GM18520 (cell line): ENCODE measurements around the gene KLHL20.
"Not testable (repeated sequence)": the region's sequence is repeated elsewhere in the genome, so short reads cannot be mapped to it uniquely, and the experiment has no call there.

Experiments used
- ATAC-seq: cut with Tn5 transposase; IDR thresholded peaks from one replicate; pipeline ENCODE4 v1.9.1; 2021; ENCODE audit not compliant: unreplicated experiment

The KLHL20 gene, protein sequence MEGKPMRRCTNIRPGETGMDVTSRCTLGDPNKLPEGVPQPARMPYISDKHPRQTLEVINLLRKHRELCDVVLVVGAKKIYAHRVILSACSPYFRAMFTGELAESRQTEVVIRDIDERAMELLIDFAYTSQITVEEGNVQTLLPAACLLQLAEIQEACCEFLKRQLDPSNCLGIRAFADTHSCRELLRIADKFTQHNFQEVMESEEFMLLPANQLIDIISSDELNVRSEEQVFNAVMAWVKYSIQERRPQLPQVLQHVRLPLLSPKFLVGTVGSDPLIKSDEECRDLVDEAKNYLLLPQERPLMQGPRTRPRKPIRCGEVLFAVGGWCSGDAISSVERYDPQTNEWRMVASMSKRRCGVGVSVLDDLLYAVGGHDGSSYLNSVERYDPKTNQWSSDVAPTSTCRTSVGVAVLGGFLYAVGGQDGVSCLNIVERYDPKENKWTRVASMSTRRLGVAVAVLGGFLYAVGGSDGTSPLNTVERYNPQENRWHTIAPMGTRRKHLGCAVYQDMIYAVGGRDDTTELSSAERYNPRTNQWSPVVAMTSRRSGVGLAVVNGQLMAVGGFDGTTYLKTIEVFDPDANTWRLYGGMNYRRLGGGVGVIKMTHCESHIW

DNA sequence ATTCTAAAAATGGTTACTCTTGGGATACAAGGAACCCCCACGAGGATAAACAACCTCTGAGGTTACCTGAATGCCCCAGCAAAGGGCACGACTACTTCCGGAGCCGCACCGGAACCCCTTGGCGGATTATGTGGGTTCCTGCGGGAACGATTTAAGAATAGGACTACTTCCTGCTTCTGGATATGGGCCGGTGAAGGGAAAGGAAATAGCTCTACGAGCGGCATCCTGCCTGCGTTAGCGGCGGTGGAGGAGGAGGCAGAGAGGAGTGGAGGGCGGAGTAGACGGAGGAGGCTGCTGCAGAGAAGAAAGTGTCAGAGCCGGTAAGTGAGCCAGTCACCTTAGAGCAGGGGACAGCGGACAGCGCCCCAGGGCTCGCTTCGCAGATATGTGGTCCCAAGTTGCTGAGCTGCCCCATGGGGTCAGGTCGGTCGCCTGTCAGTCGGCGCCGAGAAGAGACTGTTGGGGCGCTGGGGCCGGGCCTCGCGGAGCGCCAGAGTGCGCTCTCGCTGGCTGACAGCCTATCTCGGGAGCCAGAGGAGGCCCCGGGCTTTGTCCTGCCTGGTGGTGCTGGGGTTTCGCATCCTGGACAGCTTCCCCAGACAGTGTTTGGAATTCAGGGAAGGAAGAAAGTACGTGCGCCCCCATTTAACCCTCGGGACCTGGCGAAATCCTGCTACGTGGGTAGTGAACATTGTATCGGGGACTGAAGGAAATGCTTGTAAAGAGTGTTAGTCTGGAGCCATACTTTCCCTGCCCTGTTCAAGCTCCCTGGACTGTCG lies at the start of gene KLHL20:
TSS of gene KLHL20 (plus strand) at position 223 of the 779 bp plus-strand sequence. CDS start 1,063 bp downstream, outside the sequence.
- peak; percentile 85 for ATAC-seq

DNA sequence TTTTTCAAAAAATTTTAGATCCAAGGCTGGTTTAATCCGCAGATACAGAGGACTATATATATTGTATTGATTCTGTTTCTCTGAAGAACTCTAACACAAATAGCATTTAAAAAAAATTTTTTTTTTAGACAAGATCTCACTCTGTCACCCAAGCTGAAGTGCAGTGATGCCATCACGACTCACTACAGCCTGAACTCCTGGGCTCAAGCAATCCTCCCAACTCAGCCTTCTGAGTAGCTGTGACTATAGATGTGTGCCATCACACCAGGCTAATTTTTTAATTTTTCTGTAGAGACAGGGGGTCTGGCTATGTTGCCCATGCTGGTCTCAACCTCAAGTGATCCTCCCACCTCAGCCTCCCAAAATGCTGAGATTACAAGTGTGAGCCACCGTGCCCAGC lies 48.1 kb upstream of the KLHL20 start:
- ATAC-seq = no peak

DNA sequence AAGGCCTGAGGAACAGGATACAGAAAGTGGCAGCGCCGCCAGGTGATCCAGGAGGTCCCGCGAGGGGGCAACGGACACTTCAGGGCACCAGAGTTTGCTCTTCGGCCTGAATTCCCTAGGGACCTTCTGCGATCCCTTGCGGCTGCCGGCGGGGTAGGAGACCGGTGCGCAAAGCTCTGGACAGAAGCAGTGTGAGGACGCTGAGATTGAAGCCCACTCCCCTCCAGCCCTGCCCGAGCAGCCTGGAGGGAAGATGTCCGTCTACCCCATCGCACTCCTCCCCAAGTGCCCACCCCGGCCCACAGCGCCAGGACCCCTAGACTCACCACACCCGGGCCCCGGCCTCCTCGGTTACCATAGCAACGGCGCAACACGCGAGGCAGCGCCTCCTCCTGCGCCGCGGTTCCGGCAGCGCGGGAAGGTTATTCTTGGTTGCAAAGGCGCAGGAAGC lies 45.3 kb upstream of the KLHL20 start, which contains the start of gene ANKRD45:
TSS of gene ANKRD45 (minus strand) at position 361 of the 451 bp plus-strand sequence. CDS start 10,433 bp downstream, outside the sequence.
- no peak for ATAC-seq

DNA sequence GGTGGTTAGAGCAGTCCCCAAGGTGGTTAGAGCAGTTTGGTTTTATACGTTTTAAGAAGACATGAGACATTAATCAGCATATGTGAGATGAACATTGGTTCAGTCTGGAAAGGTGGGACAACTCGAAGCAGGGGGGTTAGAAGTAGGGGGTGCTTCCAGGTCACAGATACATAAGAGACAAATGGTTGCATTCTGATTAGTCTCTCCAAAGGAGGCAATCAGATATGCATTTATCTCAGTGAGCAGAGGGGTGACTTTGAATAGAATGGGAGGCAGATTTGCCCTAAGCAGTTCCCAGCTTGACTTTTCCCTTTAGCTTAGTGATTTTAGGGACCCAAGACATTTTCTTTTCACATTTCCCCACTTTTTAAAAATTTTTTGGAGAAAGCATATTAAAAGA lies 40.3 kb upstream of the KLHL20 start:
- ATAC-seq = not testable (repeated sequence)

DNA sequence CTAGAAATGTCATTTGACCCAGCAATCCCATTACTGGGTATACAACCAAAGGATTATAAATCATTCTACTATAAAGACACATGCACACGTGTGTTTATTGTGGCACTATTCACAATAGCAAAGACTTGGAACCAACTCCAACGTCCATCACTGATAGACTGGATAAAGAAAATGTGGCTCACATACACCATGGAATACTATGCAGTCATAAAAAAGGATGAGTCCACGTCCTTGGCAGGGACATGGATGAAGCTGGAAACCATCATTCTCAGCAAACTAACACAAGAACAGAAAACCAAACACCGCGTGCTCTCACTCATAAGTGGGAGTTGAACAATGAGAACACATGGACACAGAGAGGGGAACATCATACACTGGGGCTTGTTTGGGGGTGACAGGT lies 34.6 kb upstream of the KLHL20 start:
- not testable (repeated sequence) for ATAC-seq

DNA sequence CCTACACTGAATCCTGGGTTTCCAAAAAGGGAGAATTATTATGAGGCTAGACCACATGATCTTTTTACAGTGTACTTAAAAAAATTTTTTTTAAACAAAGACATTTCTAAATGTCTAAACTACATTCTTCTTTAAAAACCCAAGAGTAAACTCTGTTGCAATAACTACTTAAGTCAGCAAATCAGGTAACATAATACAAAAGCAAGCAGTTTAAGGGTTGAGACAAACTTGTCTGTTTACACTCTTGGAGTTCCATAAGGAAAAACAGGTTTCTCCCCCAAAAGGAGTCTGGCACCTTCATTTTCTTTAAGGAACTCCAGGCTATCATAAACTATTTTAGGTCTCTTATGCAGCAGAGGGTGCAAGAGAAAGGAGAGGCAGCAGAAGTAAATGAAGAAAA lies 32.6 kb upstream of the KLHL20 start:
- ATAC-seq = no peak

DNA sequence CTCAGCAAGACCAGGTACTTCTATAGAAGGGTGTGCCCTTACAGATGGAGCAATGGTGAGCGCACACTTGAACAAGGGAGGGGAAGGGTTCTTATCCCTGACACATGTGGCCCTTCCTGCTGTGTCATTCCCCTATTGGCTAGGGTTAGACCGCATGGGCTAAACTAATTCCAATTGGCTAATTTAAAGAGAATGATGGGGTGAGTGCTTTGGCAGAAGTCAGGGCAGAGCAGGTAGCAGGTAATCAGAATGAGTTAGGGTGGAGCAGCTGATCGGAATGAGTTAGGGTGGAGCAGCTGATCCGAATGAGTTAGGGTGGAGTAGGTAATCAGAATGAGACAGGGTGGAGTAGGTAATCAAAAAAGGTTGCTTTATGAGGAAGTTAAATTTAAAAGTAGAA lies 30.9 kb upstream of the KLHL20 start:
- ATAC-seq = not testable (repeated sequence)

DNA sequence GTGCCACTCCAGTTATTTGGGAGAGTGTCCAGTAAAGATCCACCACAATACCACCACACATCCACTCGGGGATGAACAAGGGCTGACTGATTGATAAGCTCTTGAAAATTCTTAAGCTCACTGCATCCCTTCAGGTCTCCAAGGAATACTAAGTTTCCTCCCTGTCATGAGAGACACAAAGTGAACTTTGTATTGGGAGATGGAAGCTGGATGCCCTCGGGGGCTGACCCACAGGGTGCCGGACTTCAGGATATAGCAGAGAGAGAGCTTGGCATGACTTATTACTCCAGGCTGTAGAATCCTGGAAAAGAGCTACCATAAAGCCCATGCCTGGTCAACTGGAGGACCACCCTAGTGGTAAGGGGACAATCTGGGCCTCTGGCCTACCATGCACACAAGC lies 29.7 kb upstream of the KLHL20 start:
- not testable (repeated sequence) for ATAC-seq

DNA sequence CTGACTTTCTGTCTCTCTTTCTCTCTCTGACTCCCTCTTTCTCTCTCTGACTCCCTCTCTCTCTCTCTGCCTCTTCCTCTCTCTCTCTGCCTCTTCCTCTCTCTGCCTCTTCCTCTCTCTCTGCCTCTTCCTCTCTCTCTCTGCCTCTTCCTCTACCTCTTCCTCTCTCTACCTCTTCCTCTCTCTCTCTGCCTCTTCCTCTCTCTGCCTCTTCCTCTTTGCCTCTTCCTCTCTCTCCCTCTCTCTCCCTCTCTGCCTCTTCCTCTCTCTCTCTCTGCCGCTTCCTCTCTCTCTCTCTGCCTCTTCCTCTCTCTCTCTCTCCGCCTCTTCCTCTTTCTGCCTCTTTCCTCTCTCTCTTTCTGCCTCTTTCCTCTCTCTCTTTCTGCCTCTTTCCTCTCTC lies 26.5 kb upstream of the KLHL20 start:
- no peak for ATAC-seq

DNA sequence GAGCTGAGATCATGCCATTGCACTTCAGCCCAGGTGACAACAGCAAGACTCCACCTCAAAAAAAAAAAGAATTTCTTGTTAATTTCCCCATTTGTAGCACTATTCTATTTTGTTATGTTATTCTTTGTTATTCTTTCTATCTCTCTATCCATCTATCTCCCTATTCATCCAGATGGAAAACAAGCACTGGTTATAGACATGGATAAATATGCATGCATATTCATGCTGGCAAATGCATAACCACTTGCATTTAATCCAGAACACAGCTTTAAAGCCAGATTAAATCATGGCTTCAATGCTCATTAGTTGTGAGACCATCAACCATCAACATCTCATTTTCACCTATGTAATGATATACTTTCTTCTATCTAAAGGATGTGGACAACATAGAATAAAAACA lies 21.5 kb upstream of the KLHL20 start:
- ATAC-seq = no peak

DNA sequence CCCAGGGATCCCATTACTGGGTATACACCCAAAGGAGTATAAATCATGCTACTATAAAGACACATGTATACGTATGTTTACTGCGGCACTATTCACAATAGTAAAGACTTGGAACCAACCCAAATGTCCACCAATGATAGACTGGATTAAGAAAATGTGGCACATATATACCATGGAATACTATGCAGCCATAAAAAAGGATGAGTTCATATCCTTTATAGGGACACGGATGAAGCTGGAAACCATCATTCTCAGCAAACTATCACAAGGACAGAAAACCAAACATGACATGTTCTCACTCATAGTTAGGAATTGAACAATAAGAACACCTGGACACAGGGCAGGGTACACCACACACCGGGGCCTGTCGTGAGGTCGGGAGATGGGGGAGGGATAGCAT lies 13.5 kb upstream of the KLHL20 start:
- ATAC-seq = not testable (repeated sequence)

DNA sequence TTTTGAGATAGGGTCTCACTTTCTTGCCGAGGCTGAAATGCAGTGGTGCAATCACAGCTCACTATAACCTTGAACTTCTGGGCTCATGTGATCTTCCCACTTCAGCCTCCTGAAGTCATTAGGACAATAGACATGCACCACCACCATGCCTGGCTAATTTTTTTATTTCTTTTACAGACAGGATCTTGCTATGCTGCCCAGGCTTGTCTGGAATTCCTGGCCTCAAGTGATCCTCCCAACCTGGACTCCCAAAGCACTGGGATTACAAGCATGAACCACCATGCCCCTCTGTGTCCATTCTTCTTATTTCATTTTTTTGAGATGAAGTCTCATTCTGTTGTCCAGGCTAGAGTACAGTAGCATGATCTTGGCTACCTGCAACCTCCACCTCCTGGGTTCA lies 12.0 kb upstream of the KLHL20 start:
- no peak for ATAC-seq

DNA sequence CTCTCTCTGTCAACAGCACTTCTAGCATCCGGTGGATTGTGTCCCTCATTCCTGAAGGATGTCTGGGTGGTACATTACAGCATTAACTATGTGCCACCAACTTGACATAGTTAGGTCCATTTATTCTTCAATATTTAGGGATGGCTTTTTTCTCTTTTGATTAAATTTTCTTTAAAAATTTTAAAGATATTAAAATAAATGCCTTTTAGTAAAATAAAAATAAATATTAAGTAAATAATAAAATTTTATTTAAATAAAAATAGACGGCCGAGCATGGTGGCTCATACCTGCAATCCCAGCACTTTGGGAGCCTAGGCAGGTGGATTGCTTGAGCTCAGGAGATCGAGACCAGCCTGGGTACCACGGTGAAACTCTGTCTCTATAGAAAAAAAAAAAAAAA lies 9.7 kb upstream of the KLHL20 start:
- ATAC-seq = no peak

DNA sequence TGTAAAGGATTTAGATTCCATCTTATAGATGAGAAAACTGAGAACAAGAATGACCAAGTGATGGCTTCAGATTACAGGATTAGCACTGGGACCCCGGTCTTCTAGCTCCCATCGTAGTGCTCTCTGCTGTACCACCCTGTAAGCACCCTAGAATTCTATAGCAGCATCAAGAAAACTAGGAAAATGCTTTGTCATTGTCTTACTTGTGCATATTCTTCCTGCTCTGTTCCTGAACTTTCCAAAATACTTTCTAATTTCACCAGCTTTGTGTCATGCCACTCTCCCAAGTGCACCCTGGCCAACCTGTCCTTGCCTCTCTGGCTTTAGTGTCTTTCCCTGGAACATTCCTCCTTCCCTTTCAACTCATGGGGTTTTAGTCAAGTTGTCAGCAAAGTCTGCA lies 6.0 kb upstream of the KLHL20 start:
- ATAC-seq = no peak

DNA sequence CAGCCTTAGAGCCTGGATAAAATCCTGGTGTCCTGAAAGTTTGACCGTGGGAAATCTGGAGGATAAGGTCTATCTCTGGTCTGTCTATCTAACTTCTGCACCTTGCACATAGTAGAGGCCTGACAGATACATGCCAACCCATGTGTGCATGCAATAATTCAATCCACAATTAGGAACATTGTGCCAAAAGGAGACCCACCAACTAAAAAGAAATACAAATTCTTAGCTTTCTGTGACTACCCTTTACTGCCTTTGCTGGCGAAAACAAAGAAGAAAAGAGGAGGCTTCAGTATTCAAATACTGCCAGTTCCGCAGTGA lies 381 bp upstream of the KLHL20 start:
- no peak for ATAC-seq

DNA sequence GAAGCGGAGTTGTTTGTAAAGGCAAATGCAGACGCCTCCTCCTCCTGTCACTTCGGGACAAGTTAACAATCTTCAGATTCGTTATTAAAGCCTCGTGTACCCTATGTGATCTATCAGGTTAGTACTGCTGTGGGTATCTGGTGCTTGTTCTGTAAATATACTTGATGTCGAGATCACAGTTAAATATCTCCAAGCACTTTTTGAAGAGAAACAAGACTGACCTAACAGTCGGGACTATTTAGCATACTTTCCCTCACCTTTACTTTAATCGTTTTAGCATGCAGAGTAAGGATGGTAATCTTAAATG lies 710 bp downstream of the KLHL20 start:
- peak; percentile 3 for ATAC-seq

DNA sequence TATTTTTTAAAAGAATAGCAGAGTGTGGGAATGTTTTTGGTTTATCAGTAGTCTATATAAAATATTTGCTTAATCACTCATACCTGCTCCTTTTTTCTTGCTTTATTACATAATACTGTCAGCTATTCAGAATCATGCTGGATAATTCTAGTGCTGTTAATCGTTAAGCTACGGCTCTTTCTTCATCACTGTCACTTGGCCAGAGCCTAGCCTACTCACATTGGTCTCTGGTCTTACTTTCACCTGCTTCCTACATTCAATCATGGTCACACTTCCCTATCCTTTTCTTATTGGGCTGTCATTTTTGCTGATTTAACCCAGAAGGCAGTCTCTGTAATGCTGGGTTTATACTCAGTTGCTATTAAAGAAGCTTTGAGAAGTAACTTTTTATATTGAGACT lies 2.5 kb downstream of the KLHL20 start:
- ATAC-seq = no peak

DNA sequence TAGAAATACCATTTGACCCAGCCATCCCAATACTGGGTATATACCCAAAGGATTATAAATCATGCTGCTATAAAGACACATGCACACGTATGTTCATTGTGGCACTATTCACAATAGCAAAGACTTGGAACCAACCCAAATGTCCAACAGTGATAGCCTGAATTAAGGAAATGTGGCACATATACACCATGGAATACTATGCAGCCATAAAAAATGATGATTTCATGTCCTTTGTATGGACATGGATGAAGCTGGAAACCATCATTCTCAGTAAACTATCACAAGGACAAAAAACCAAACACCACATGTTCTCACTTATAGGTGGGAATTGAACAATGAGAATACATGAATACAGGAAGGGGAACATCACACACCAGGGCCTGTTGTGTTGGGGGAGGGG lies 16.6 kb downstream of the KLHL20 start:
- ATAC-seq = not testable (repeated sequence)

DNA sequence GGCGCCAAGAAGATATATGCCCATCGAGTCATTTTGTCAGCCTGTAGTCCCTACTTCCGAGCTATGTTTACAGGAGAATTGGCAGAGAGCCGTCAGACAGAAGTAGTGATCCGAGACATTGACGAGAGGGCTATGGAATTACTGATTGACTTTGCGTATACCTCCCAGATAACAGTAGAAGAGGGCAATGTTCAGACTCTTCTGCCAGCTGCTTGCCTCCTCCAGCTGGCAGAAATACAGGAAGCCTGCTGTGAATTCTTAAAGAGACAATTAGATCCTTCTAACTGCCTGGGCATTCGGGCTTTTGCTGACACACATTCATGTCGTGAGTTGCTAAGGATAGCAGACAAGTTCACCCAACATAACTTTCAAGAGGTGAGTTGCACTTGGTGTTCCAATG lies 19.1 kb downstream of the KLHL20 start:
- ATAC-seq = no peak

DNA sequence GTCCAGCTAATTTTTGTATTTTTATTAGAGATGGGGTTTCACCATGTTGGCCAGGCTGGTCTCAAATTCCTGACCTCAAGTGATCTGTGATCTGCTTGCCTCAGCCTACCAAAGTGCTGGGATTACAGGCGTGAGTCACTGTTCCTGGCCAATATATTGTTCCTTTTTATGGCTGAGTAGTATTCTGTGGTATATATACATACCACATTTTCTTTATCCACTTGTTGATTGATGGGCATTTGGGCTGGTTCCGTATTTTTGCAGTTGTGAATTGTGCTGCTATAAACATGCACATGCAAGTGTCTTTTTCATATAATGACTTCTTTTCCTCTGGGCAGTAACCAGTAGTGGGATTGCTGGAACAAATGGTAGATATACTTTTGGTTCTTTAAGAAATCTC lies 21.3 kb downstream of the KLHL20 start:
- not testable (repeated sequence) for ATAC-seq

DNA sequence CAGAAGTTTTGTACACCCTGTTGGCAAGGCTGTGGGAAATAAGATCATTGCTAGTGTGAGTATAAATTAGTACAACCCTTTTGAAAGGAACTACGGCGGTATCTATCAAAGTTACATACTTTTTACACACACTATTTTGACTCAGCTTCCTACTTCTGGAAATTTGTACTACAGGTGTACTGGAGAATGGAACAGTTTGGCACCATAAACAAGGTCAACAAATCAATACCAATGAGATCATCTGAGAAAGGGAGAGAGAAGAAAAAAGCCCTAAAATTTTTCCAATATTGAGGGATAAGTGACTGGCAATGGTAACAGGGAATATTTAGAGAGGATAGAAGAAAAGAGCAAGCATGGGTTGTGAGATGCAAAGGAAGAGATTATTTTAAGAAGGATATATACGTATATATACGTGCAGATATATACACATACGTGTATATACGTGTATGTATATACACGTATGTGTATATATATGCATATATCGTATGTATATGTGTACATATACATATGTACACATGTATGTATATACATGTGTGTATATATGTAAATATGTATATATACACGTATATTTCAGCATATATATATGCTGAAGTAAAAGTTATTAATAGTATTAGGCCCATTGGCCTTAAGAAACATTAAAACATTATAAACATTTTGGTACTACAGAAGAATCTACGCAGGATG lies 27.6 kb downstream of the KLHL20 start:
- ATAC-seq = no peak
